Kidney (tissue), 14 donors: ENCODE data around the gene BCL2L1. TPM values are rescaled to one million over a fixed set of nuclear protein-coding genes. Genes with fewer than 3 reads are reported as not detected.

Experiments
- DNase-seq, 5 donors: peaks; one replicate each; pipeline ENCODE4 v3.0.0-alpha.2; 2013 to 2020
- FAIRE-seq: peaks from 2 replicates; lab custom pipeline; 2012; peaks lifted over from hg19 to GRCh38; lab: Jason Lieb, UNC
- H3K27ac ChIP-seq, 2 donors: one replicate each; pipeline ENCODE4 v1.7.0; 2013; ENCODE audit warnings: low read depth in 2 of 2, low read length in 2 of 2, inconsistent platforms in 1 of 2
- H3K27me3 ChIP-seq: one replicate; pipeline ENCODE4 v1.7.1; 2013; ENCODE audit warnings: low read length, inconsistent platforms; ENCODE audit not compliant: control insufficient read depth, insufficient read depth
- H3K36me3 ChIP-seq, 3 donors: one replicate each; pipeline versions ENCODE4 v1.7.0 to v1.7.1; 2013; ENCODE audit warnings: low read length in 3 of 3, control low read depth in 1 of 3, inconsistent platforms in 1 of 3; ENCODE audit not compliant: insufficient read depth in 3 of 3, control insufficient read depth in 2 of 3
- H3K4me1 ChIP-seq, 3 donors: one replicate each; pipeline versions ENCODE4 v1.7.0 to v1.7.1; 2013; ENCODE audit warnings: low read length in 3 of 3, inconsistent platforms in 1 of 3, low read depth in 1 of 3; ENCODE audit not compliant: control insufficient read depth in 2 of 3, insufficient read depth in 2 of 3
- H3K4me3 ChIP-seq, 3 donors: one replicate each; pipeline versions ENCODE4 v1.7.0 to v1.8.1; 2013; ENCODE audit warnings: low read length in 3 of 3, control low read depth in 1 of 3, inconsistent platforms in 1 of 3
- H3K9ac ChIP-seq, 3 donors: one replicate each; pipeline versions ENCODE4 v1.7.0 to v1.7.1; 2013; ENCODE audit warnings: low read length in 3 of 3, control low read depth in 1 of 3, inconsistent platforms in 1 of 3
- H3K9me3 ChIP-seq, 3 donors: one replicate each; pipeline versions ENCODE4 v1.7.0 to v1.7.1; 2013; ENCODE audit warnings: low read length in 3 of 3, control low read depth in 1 of 3, inconsistent platforms in 1 of 3; ENCODE audit not compliant: control insufficient read depth in 2 of 3, insufficient read depth in 1 of 3
- CTCF ChIP-seq: IDR thresholded peaks from 3 replicates; pipeline ENCODE4 v1.5.1; 2012; ENCODE audit warnings: mild to moderate bottlenecking, moderate library complexity, borderline replicate concordance; ENCODE audit not compliant: insufficient read depth; ENCODE audit errors: extremely low read depth
- intact Hi-C: fragments of 100-400 bp; cut with DNase I; formaldehyde crosslinking; loops from one replicate; pipeline ENCODE4 v1.11.1; 2022
- polyA plus RNA-seq: library from polyadenylated mRNA; stranded (reverse); fragments of 350-450 nt; fragmentation: Illumina TruSeq; extraction: RNeasy Lipid Tissue Mini Kit (QIAGEN cat#74804); gene quantifications from one replicate; pipeline ENCODE4 v1.2.3, GENCODE V29; 2014; ENCODE audit warnings: low read depth, low replicate concordance; ENCODE audit not compliant: insufficient read depth
- total RNA-seq: library from RNA; stranded (reverse); fragmentation: NEBNext Ultra II Directional; extraction: Animal tissue kit (Norgen Biotek cat#: 25700); gene quantifications from one replicate; pipeline ENCODE4 v1.2.1, GENCODE V29; 2021
- donor health status: control.
- donor health status: control.
- donor health status: control.
- donor health status: control.
- donor health status: control.
- donor health status: DM: yes; HTN: yes; CAD: no.
- donor health status: Normal renal cell carcinoma (clear cell type).

BCL2L1 gene
- total and polyA plus RNA-seq, 2 donors from 2014 or later, result 132 to 139 TPM

GRCh38 chr20:31675828-31676608, 46.6 kb downstream of the BCL2L1 start:
- no peak for FAIRE-seq
- peaks cover 0 to 10% (median 0%) of the 10 kb centered on the region in 3 donors for H3K36me3 ChIP-seq
- no peak for TF ChIP-seq CTCF
- no peaks in the 10 kb centered on the region for H3K9me3 ChIP-seq
- no peaks in the 10 kb centered on the region for H3K27me3 ChIP-seq
- H3K4me1 ChIP-seq, result peaks cover 2 to 85% (median 71%) of the 10 kb centered on the region in 3 donors
- H3K9ac ChIP-seq, result peak overlapping the region in 1 of 3 donors; percentile 62
- H3K27ac ChIP-seq, result peak overlapping the region; percentile 81 to 86
- H3K4me3 ChIP-seq, result no peak overlapping the region
- peak in 1 of 5 donors; percentile 45 for DNase-seq
- intact Hi-C loops, result no loop called here

- no peaks in the 10 kb centered on the region for H3K27me3 ChIP-seq
- FAIRE-seq, result no peak
- intact Hi-C loops, result no loop called here
- DNase-seq, result peak in 2 of 5 donors; percentile 65 to 82
- peak overlapping the region in 1 of 3 donors; percentile 30 for H3K4me3 ChIP-seq
- no peak for TF ChIP-seq CTCF
- H3K27ac ChIP-seq, result peak overlapping the region; percentile 81 to 86
- peak overlapping the region in 1 of 3 donors; percentile 62 for H3K9ac ChIP-seq
- H3K4me1 ChIP-seq, result peaks cover 2 to 85% (median 69%) of the 10 kb centered on the region in 3 donors
- H3K36me3 ChIP-seq, result peaks cover 0 to 10% (median 0%) of the 10 kb centered on the region in 3 donors
- no peaks in the 10 kb centered on the region for H3K9me3 ChIP-seq
These were observed 47.5 kb downstream of the BCL2L1 start for GRCh38 chr20:31674895-31675827.

- DNase-seq (no peak), FAIRE-seq (no peak)
- peak overlapping the region; percentile 58 to 81 for H3K27ac ChIP-seq
These were observed 48.7 kb downstream of the BCL2L1 start for GRCh38 chr20:31673943-31674463.

More at GRCh38 chr20:31673943-31674463, 48.7 kb downstream of the BCL2L1 start:
- Histone ChIP-seq H3K27me3 (no peaks in the 10 kb centered on the region), H3K9ac (peak overlapping the region in 1 of 3 donors; percentile 22), H3K36me3 (peaks cover 0 to 10% (median 0%) of the 10 kb centered on the region in 3 donors), H3K9me3 (no peaks in the 10 kb centered on the region), H3K4me3 (no peak overlapping the region), H3K4me1 (peaks cover 0 to 85% (median 73%) of the 10 kb centered on the region in 3 donors)
- intact Hi-C loops, result no loop called here
- no peak for TF ChIP-seq CTCF
